Measurements from ENCODE around the gene STAT6.

The STAT6 gene

DNA sequence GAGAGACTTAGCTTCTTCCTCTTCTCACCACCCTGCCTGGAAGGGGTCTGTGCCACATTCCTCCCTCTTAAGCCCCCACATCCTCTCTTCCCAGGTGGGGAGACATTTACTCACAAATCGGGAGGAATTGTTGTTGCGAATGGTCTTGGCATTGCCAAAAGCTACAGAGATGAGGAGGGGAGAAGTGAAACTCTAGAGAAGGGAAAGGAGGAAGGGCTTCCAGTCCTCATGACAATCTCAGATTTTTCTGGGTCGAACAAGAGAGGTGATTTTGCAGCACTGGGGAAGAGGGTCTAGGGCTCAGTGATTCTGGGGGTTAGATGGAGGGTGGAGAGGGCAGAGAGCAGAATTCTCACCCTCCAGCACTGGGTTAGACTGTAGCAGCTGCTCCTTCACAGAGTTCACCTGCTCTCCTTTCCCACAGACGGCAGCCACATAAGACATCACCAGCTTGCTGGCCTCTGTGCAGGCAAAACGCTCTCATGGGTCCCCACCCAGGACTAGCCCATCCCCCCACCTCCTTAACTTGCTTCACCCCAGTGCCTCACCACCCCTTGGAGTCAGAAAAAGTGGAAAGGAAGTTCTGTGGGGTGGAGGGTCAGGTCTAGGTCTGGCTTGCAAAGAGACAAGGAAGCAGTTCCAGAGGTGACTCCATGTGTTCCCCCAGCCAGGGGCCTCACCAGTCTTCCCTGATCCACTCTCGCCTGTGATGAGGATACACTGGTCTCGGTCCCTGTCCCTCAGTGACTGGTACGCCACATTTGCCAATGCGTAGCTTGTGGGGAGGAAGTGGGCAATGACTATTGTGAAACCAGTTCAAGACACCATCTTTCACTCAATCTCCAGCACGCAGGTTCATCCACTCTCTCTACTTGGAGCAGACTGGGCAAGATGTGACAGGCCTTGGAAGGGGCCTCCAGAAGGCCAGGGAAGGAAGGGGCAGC lies 63.9 kb downstream of the STAT6 start:
- no peak overlapping the region for H3K4me3 ChIP-seq (replicated peaks; ENCODE audit: low read depth, low read length)
- TF ChIP-seq, protein P1, sequence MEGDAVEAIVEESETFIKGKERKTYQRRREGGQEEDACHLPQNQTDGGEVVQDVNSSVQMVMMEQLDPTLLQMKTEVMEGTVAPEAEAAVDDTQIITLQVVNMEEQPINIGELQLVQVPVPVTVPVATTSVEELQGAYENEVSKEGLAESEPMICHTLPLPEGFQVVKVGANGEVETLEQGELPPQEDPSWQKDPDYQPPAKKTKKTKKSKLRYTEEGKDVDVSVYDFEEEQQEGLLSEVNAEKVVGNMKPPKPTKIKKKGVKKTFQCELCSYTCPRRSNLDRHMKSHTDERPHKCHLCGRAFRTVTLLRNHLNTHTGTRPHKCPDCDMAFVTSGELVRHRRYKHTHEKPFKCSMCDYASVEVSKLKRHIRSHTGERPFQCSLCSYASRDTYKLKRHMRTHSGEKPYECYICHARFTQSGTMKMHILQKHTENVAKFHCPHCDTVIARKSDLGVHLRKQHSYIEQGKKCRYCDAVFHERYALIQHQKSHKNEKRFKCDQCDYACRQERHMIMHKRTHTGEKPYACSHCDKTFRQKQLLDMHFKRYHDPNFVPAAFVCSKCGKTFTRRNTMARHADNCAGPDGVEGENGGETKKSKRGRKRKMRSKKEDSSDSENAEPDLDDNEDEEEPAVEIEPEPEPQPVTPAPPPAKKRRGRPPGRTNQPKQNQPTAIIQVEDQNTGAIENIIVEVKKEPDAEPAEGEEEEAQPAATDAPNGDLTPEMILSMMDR (IDR thresholded peaks at IDR 0.05; ENCODE audit: low read depth, low read length, missing control alignments), result no peak
- DNase-seq (ENCODE audit: extremely low read depth, low read depth), result no peak

DNA sequence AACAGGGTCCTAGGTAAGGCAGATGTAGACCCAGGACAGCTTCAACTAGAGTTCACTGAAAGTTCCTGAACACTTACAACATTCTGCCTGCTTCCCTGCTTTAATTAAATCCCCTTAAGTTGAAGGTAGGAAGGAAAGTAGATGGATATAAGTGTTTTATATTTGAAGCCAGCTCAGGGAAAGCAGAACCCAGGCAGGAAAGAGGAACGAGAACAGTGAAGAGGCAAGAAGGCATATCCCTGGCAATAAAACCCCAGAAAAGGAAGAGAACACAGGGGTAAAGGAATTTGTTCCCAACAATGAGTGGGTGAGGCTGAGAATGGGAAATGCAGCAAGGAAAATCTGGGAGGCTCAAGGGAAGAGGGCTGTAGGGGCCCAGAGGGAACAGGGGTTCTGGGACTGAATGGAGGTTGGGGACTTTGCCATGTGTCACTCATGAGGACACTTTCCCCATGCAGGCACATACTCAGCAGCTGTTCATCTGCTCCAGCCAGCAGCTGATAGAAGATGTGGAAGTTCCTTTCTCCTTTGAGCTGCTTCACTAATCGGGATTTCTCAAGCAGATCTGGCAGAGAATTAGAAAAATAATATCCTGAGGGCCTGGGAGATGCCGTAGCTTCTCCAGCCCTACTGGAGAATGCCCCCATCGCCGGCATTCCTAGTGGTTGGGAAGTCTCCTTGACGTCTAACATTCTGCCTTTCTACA lies 64.9 kb downstream of the STAT6 start:
- DNase-seq (ENCODE audit: extremely low read depth, low read depth), result no peak
- H3K4me3 ChIP-seq (replicated peaks; ENCODE audit: low read depth, low read length), result no peak overlapping the region
- TF ChIP-seq, protein P1 (IDR thresholded peaks at IDR 0.05; ENCODE audit: low read depth, low read length, missing control alignments), result no peak
